Cardiac ventricle fibroblast (primary cell): Measurements from ENCODE around the gene PRXL2A. TPM values are rescaled to one million over a fixed set of nuclear protein-coding genes. Genes with fewer than 3 reads are reported as not detected.

Experiments used
- total RNA-seq: library from RNA; depleted of rRNA; stranded (reverse); fragments of >200 nt; gene quantifications from 2 replicates; pipeline ENCODE4 v1.2.3, GENCODE V29; 2015

PRXL2A gene
- 13.2 and 15.0 TPM in 2 replicates for total RNA-seq

GRCh38 chr10:80408242-80409101 is at the start of gene PRXL2A:
PRXL2A (plus strand) TSS chr10:80408551; CDS start chr10:80420468, 11,917 bp downstream.

GRCh38 chr10:80453842-80454512 is 45.6 kb downstream of the PRXL2A start, which contains the start of gene TSPAN14:
TSPAN14 (plus strand) TSS chr10:80454310; CDS start chr10:80489234, 34,924 bp downstream.

Other genes with a start within 250 kb of the PRXL2A start
- gene ANXA11, start 203.0 kb upstream of the PRXL2A start, total RNA-seq: 139 and 147 TPM in 2 replicates
- gene MAT1A, start 118.9 kb upstream of the PRXL2A start, total RNA-seq: not detected in 2 replicates
- gene DYDC1, start 51.8 kb upstream of the PRXL2A start, total RNA-seq: not detected in 2 replicates
- not detected in 2 replicates for gene DYDC2, start 51.8 kb upstream of the PRXL2A start, total RNA-seq
- 34.4 and 54.2 TPM in 2 replicates for gene TSPAN14, start 45.8 kb downstream of the PRXL2A start, total RNA-seq
- not detected in 2 replicates for gene SH2D4B, start 129.4 kb downstream of the PRXL2A start, total RNA-seq